K562 (cell line): Measurements from ENCODE around the gene ANKFN1. TPM values are rescaled to one million over a fixed set of nuclear protein-coding genes. Genes with fewer than 3 reads are reported as not detected.

Source experiments
- ATAC-seq: fragments of 200-7000 bp; cut with Tn5 transposase; 3 replicates; pipeline ENCODE4 v1.9.1; 2020; ENCODE audit warnings: moderate library complexity
- BruUV-seq: library from RNA; stranded (reverse); fragments of 400-500 nt; replicated peaks from 2 replicates; lab custom pipeline; 2021; lab: Mats Ljungman, UMichigan
- CTCF ChIA-PET: fragments of 300-600 bp; formaldehyde crosslinking; extraction: SDS; loops from one replicate; lab custom pipeline; 2021; ENCODE audit warnings: low intra/inter-chr PET ratio; lab: Yijun Ruan, JAX
- POLR2A ChIA-PET: fragments of 300-600, 350-650 bp; sonication (Branson Sonifier 250); formaldehyde crosslinking; extraction: SDS; loops from one replicate; lab custom pipeline; 2021; ENCODE audit warnings: antibody characterized with exemption, inconsistent platforms; lab: Yijun Ruan, JAX
- DNase-seq, 4 experiments: peaks; one replicate each; pipeline versions ENCODE4 v3.0.0 to v3.0.0-alpha.2; 2011 to 2018; ENCODE audit warnings: low spot score in 3 of 4, mixed read lengths in 3 of 4; ENCODE audit errors: extremely low read depth in 1 of 4
- FAIRE-seq: peaks from 2 replicates; lab custom pipeline; 2011; peaks lifted over from hg19 to GRCh38; lab: Jason Lieb, UNC
- H2AFZ ChIP-seq: 2 replicates; pipeline ENCODE4 v1.6.0; 2011; ENCODE audit warnings: low read depth, low read length, control low read depth, inconsistent platforms
- H3K27ac ChIP-seq: fragments of 200-600 bp; 3 replicates; pipeline ENCODE4 v1.8.0; 2011; ENCODE audit warnings: low read depth, mild to moderate bottlenecking, control low read depth, inconsistent platforms, low read length, moderate library complexity, mixed read lengths; ENCODE audit errors: extremely low read depth
- H3K27me3 ChIP-seq, 2 experiments: fragments of 300-600 bp in 1 of 2; 2 replicates in 1 of 2; 3 replicates in 1 of 2; pipeline versions ENCODE4 v1.6.0 to v1.8.0; 2011; ENCODE audit warnings: inconsistent platforms in 2 of 2, low read length in 2 of 2, mild to moderate bottlenecking in 1 of 2, mixed read lengths in 1 of 2, moderate library complexity in 1 of 2; ENCODE audit not compliant: control insufficient read depth in 2 of 2, insufficient read depth in 2 of 2
- H3K36me3 ChIP-seq: fragments of 300-600 bp; 3 replicates; pipeline ENCODE4 v1.8.0; 2011; ENCODE audit warnings: mild to moderate bottlenecking, low read length, inconsistent platforms; ENCODE audit not compliant: control insufficient read depth, insufficient read depth
- H3K4me1 ChIP-seq, 2 experiments: fragments of 200-600 bp in 1 of 2; replicated peaks in 1 of 2; 2 replicates in 1 of 2; 3 replicates in 1 of 2; pipeline versions ENCODE4 v1.5.1 to v1.8.0; 2011; ENCODE audit warnings: inconsistent platforms in 2 of 2, low read length in 2 of 2, mild to moderate bottlenecking in 1 of 2, mixed read lengths in 1 of 2, moderate library complexity in 1 of 2; ENCODE audit not compliant: control insufficient read depth in 2 of 2, insufficient read depth in 2 of 2
- H3K4me2 ChIP-seq: 2 replicates; pipeline ENCODE4 v1.6.1; 2011; ENCODE audit warnings: low read length, control low read depth, inconsistent platforms, mixed read lengths; ENCODE audit not compliant: insufficient read depth
- H3K4me3 ChIP-seq: fragments of 200-600 bp; sonication (generic), shearing (Covaris generic); 2 replicates; pipeline ENCODE4 v1.5.1; 2016; ENCODE audit warnings: control low read depth, inconsistent platforms
- H3K79me2 ChIP-seq: fragments of 200-600 bp; 3 replicates; pipeline ENCODE4 v1.8.0; 2011; ENCODE audit warnings: low read length, inconsistent platforms; ENCODE audit not compliant: control insufficient read depth, insufficient read depth
- H3K9ac ChIP-seq, 2 experiments: 2 replicates each; pipeline versions ENCODE4 v1.6.0 to v1.6.1; 2011; ENCODE audit warnings: low read depth in 2 of 2, low read length in 2 of 2, control low read depth in 1 of 2, inconsistent platforms in 1 of 2, mild to moderate bottlenecking in 1 of 2, mixed read lengths in 1 of 2; ENCODE audit not compliant: insufficient read depth in 1 of 2
- H3K9me1 ChIP-seq: one replicate; pipeline ENCODE4 v1.6.0; 2011; ENCODE audit warnings: inconsistent platforms, mild to moderate bottlenecking, low read length, moderate library complexity; ENCODE audit not compliant: control insufficient read depth, insufficient read depth
- H3K9me3 ChIP-seq: replicated peaks from 2 replicates; pipeline ENCODE4 v1.5.1; 2011; ENCODE audit warnings: low read depth, low read length, inconsistent platforms; ENCODE audit not compliant: control insufficient read depth, insufficient read depth
- H4K20me1 ChIP-seq: replicated peaks from 2 replicates; pipeline ENCODE4 v1.6.1; 2011; ENCODE audit warnings: low read length, inconsistent platforms, mixed read lengths; ENCODE audit not compliant: control insufficient read depth, insufficient read depth
- FOSL1 ChIP-seq: fragments of 200-800 bp; sonication (Bioruptor generic); conservative IDR thresholded peaks from 2 replicates; pipeline ENCODE4 v1.6.1; 2016; ENCODE audit warnings: missing genetic modification characterization, missing compliant biosample characterization
- KDM5B ChIP-seq: fragments of 200-600 bp; sonication (generic); IDR thresholded peaks from 2 replicates; pipeline ENCODE4 v1.6.1; 2012; ENCODE audit warnings: low read depth, mild to moderate bottlenecking, moderate library complexity, low read length, control low read depth, inconsistent platforms; ENCODE audit not compliant: insufficient replicate concordance
- MCM3 ChIP-seq: fragments of 450-650 bp; IDR thresholded peaks from 2 replicates; pipeline ENCODE4 v1.6.1; 2016
- MEF2D ChIP-seq: conservative IDR thresholded peaks from 2 replicates; pipeline ENCODE4 v1.6.1; 2016; ENCODE audit warnings: low read depth, missing genetic modification characterization, missing compliant biosample characterization
- SMARCE1 ChIP-seq: fragments of 450-650 bp; IDR thresholded peaks from 2 replicates; pipeline ENCODE4 v1.7.1; 2016; ENCODE audit warnings: mild to moderate bottlenecking
- SNRNP70 ChIP-seq: fragments of 200-400 bp; formaldehyde crosslinking; optimal IDR thresholded peaks from 2 replicates; pipeline ENCODE3; 2017; ENCODE audit warnings: low read depth, low read length
- TEAD1 ChIP-seq, 2 experiments: fragments of 450-650 bp in 1 of 2; sonication (generic) in 1 of 2; formaldehyde crosslinking; IDR thresholded peaks; 2 replicates each; pipeline versions ENCODE4 v1.4.0 to v1.8.0; 2020 to 2022; ENCODE audit warnings: mild to moderate bottlenecking in 2 of 2, missing genetic modification reagents in 1 of 2
- TEAD2 ChIP-seq: fragments of 450-650 bp; IDR thresholded peaks from 2 replicates; pipeline ENCODE4 v1.6.1; 2016; ENCODE audit warnings: missing genetic modification characterization, control low read depth, missing compliant biosample characterization
- WGBS: fragments of 100-300 bp; shearing (Covaris generic); methylation state at CpG from one replicate; pipeline ENCODE4 v1.1.6; 2016; ENCODE audit warnings: low coverage, mixed read lengths; ENCODE audit not compliant: insufficient coverage; ENCODE audit errors: missing lambda C conversion rate; 5-methylcytosine and 5-hydroxymethylcytosine counted together
- in situ Hi-C: fragments of 300-500 bp; cut with MboI; formaldehyde crosslinking; loops from 4 replicates; pipeline ENCODE4 v1.15.0; 2018; ENCODE audit warnings: inconsistent platforms, mixed read lengths
- intact Hi-C: fragments of 100-400 bp; cut with micrococcal nuclease; formaldehyde crosslinking; loops from 2 replicates; pipeline ENCODE4 v1.14.2; 2022
- polyA plus RNA-seq, 8 experiments: library from polyadenylated mRNA; depleted of rRNA in 4 of 8; stranded (reverse) in 5 of 8; unstranded in 3 of 8; fragments of >200 nt; fragmentation: Nextera tagmentation in 2 of 8; fragmentation: Illumina TruSeq in 1 of 8; extraction: Ambion mirVana in 2 of 8; extraction: Trizol in 1 of 8; gene quantifications; 2 replicates each; pipeline versions ENCODE4 v1.2.1 to v1.2.3, GENCODE V29; 2011 to 2014; ENCODE audit warnings: inconsistent platforms in 1 of 8, missing spikeins in 1 of 8
- total RNA-seq, 7 experiments: library from RNA; depleted of rRNA in 6 of 7; stranded (reverse); fragments of >200 nt in 6 of 7; fragmentation: Illumina TruSeq in 2 of 7; extraction: Trizol in 2 of 7; gene quantifications; 2 replicates each; pipeline versions ENCODE4 v1.2.1 to v1.2.3, GENCODE V29; 2011 to 2021; ENCODE audit warnings: low replicate concordance in 1 of 7
- TF ChIP-seq, protein P1 (sequence below): sonication (generic); formaldehyde crosslinking; IDR thresholded peaks from 2 replicates; pipeline ENCODE4 v1.8.0; 2022; ENCODE audit warnings: missing genetic modification reagents, mild to moderate bottlenecking, borderline replicate concordance
- TF ChIP-seq, protein P2 (sequence below): fragments of 250-450 bp; sonication (Bioruptor Pico); IDR thresholded peaks from 2 replicates; pipeline ENCODE4 v1.5.0; 2021; ENCODE audit warnings: mild to moderate bottlenecking, borderline replicate concordance
- TF ChIP-seq, protein P3 (sequence below), 2 experiments: fragments of 450-650 bp; IDR thresholded peaks; 2 replicates each; pipeline ENCODE4 v1.6.1; 2018; ENCODE audit warnings: mild to moderate bottlenecking in 2 of 2, low read depth in 1 of 2; ENCODE audit not compliant: partially characterized antibody in 2 of 2

Gene ANKFN1
- total and polyA plus RNA-seq, 9 of the 15 experiments (the other 6 are each of a cell fraction or from before 2014, with no cell fraction given): 0.04 to 0.39 (median 0.15) TPM; not detected in 1

DNA sequence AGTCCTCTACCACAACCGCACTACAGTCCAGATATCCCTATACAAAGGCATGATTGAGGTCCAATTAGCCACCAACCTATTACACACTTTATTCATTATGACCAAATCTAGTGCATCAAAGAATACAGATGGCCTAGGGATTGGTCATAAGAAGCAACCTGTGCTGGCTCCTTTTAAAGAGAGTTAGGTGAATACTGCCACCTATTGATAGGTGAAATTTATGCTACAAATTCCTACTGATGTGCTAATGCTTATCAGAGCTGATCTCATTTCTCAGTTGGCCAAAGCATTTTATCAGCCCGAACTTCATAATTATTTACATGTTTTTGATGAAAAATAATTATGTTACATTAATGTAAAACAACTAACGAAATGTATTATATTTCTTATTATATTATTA, 166.3 kb downstream of the ANKFN1 start (continued):
- TF ChIP-seq, protein P1, sequence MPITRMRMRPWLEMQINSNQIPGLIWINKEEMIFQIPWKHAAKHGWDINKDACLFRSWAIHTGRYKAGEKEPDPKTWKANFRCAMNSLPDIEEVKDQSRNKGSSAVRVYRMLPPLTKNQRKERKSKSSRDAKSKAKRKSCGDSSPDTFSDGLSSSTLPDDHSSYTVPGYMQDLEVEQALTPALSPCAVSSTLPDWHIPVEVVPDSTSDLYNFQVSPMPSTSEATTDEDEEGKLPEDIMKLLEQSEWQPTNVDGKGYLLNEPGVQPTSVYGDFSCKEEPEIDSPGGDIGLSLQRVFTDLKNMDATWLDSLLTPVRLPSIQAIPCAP (CRISPR knock-in tag): no peak
- TF ChIP-seq TEAD2 (no peak), SMARCE1 (no peak)

GRCh38 chr17:56320443-56320842, 167.2 kb downstream of the ANKFN1 start:
- H3K79me2 ChIP-seq: no peaks in the 10 kb centered on the region
- intact Hi-C loops: loop anchor here (10.0 kb wide), 1 partner anchor 196 kb away; no protein-coding TSS in a partner anchor
- in situ Hi-C loops: loop anchor here (25.0 kb wide), 1 partner anchor 783 kb away; no protein-coding TSS in a partner anchor
- no peaks in the 10 kb centered on the region for H3K36me3 ChIP-seq
- H3K9ac ChIP-seq: no peak overlapping the region
- ATAC-seq: no peak
- H2AFZ ChIP-seq: no peak overlapping the region
- POLR2A ChIA-PET: no interaction called here
- no peaks in the 10 kb centered on the region for H3K9me1 ChIP-seq
- no peak overlapping the region for H3K4me3 ChIP-seq
- H3K4me2 ChIP-seq: no peak overlapping the region
- CTCF ChIA-PET: interaction anchor here (2.1 kb wide), 1 partner anchor 794 kb away, joined by 12 read pairs; no protein-coding TSS in a partner anchor
- H3K27me3 ChIP-seq: no peaks in the 10 kb centered on the region
- H3K27ac ChIP-seq: no peak overlapping the region
- 0% methylated on average over 7 of the region's 7 CpGs for WGBS
- no peaks in the 10 kb centered on the region for H3K9me3 ChIP-seq
- H4K20me1 ChIP-seq: no peaks in the 10 kb centered on the region
- TF ChIP-seq FOSL1 (tag) (no peak), MEF2D (tag) (no peak), TEAD1 (CRISPR knock-in tag; IDR thresholded peaks at IDR 0.05) (no peak), SNRNP70 (no peak), MCM3 (no peak), KDM5B (no peak)
- TF ChIP-seq, protein P2, sequence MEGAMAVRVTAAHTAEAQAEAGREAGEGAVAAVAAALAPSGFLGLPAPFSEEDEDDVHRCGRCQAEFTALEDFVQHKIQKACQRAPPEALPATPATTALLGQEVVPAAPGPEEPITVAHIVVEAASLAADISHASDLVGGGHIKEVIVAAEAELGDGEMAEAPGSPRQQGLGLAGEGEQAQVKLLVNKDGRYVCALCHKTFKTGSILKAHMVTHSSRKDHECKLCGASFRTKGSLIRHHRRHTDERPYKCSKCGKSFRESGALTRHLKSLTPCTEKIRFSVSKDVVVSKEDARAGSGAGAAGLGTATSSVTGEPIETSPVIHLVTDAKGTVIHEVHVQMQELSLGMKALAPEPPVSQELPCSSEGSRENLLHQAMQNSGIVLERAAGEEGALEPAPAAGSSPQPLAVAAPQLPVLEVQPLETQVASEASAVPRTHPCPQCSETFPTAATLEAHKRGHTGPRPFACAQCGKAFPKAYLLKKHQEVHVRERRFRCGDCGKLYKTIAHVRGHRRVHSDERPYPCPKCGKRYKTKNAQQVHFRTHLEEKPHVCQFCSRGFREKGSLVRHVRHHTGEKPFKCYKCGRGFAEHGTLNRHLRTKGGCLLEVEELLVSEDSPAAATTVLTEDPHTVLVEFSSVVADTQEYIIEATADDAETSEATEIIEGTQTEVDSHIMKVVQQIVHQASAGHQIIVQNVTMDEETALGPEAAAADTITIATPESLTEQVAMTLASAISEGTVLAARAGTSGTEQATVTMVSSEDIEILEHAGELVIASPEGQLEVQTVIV (CRISPR knock-in tag): no peak
- TF ChIP-seq, protein P3, sequence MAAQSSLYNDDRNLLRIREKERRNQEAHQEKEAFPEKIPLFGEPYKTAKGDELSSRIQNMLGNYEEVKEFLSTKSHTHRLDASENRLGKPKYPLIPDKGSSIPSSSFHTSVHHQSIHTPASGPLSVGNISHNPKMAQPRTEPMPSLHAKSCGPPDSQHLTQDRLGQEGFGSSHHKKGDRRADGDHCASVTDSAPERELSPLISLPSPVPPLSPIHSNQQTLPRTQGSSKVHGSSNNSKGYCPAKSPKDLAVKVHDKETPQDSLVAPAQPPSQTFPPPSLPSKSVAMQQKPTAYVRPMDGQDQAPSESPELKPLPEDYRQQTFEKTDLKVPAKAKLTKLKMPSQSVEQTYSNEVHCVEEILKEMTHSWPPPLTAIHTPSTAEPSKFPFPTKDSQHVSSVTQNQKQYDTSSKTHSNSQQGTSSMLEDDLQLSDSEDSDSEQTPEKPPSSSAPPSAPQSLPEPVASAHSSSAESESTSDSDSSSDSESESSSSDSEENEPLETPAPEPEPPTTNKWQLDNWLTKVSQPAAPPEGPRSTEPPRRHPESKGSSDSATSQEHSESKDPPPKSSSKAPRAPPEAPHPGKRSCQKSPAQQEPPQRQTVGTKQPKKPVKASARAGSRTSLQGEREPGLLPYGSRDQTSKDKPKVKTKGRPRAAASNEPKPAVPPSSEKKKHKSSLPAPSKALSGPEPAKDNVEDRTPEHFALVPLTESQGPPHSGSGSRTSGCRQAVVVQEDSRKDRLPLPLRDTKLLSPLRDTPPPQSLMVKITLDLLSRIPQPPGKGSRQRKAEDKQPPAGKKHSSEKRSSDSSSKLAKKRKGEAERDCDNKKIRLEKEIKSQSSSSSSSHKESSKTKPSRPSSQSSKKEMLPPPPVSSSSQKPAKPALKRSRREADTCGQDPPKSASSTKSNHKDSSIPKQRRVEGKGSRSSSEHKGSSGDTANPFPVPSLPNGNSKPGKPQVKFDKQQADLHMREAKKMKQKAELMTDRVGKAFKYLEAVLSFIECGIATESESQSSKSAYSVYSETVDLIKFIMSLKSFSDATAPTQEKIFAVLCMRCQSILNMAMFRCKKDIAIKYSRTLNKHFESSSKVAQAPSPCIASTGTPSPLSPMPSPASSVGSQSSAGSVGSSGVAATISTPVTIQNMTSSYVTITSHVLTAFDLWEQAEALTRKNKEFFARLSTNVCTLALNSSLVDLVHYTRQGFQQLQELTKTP (IDR thresholded peaks at IDR 0.05; ENCODE audit: low read depth in 1 of 2, partially characterized antibody in 2 of 2): no peak
- FAIRE-seq: no peak
- no peaks in the 10 kb centered on the region for H3K4me1 ChIP-seq
- no peak for DNase-seq
- BruUV-seq: no TSS peak
